Ovary (tissue), 9 donors: ENCODE data around the gene FOXO6. TPM values are rescaled to one million over a fixed set of nuclear protein-coding genes. Genes with fewer than 3 reads are reported as not detected.

Experiments
- DNase-seq, 5 donors: peaks; one replicate each; pipeline ENCODE4 v3.0.0-alpha.2; 2019 to 2020
- H3K27ac ChIP-seq, 2 donors: fragments of 200-600 bp; one replicate each; pipeline versions ENCODE4 v1.5.1 to v1.8.0; 2019 to 2022
- H3K27me3 ChIP-seq: fragments of 200-600 bp; one replicate; pipeline ENCODE4 v1.8.0; 2022
- H3K36me3 ChIP-seq: fragments of 200-600 bp; sonication (generic); one replicate; pipeline ENCODE4 v1.5.1; 2019
- H3K4me1 ChIP-seq: one replicate; pipeline ENCODE4 v1.8.1; 2013; ENCODE audit warnings: mild to moderate bottlenecking, moderate library complexity; ENCODE audit not compliant: insufficient read depth
- H3K4me3 ChIP-seq: fragments of 200-600 bp; sonication (generic); one replicate; pipeline ENCODE4 v1.5.1; 2017
- H3K9me3 ChIP-seq, 2 donors: fragments of 200-600 bp in 1 of 2; sonication (generic) in 1 of 2; one replicate each; pipeline versions ENCODE4 v1.5.1 to v1.8.1; 2013 to 2019; ENCODE audit warnings: mild to moderate bottlenecking in 1 of 2, moderate library complexity in 1 of 2
- EP300 ChIP-seq: sonication (generic); formaldehyde crosslinking; IDR thresholded peaks from one replicate; pipeline ENCODE4 v1.6.1; 2017; ENCODE audit warnings: antibody characterized with exemption
- POLR2A ChIP-seq: fragments of 450-650 bp; IDR thresholded peaks from one replicate; pipeline ENCODE4 v1.6.1; 2017; ENCODE audit warnings: antibody characterized with exemption, mild to moderate bottlenecking, moderate library complexity
- WGBS, 3 donors: extraction: QIAGEN DNeasy Blood & Tissue Kit in 1 of 3; methylation state at CpG; one replicate each; pipeline versions ENCODE4 v1.1.5 to v1.1.7; 2013 to 2017; 5-methylcytosine and 5-hydroxymethylcytosine counted together
- intact Hi-C, 4 donors: fragments of 100-400 bp; cut with DNase I; formaldehyde crosslinking; loops; one replicate each; pipeline versions ENCODE4 v1.11.0 to v1.15.1; 2022 to 2023
- polyA plus RNA-seq, 2 donors: library from polyadenylated mRNA; stranded (reverse); fragments of 200-250 nt in 1 of 2; fragments of 350-450 nt in 1 of 2; fragmentation: Illumina TruSeq in 1 of 2; extraction: RNeasy Lipid Tissue Mini Kit (QIAGEN cat#74804) in 1 of 2; gene quantifications; one replicate each; pipeline ENCODE4 v1.2.3, GENCODE V29; 2013 to 2014
- total RNA-seq, 7 donors: library from RNA; depleted of rRNA in 2 of 7; stranded (reverse); fragments of >200 nt in 2 of 7; fragmentation: NEBNext Ultra II Directional in 3 of 7; extraction: Animal tissue kit (Norgen Biotek cat#: 25700) in 3 of 7; gene quantifications; one replicate each; pipeline versions ENCODE4 v1.1.0 to v1.2.4, GENCODE V29; 2016 to 2023
- TF ChIP-seq, protein P1 (sequence below), 3 donors: fragments of 450-650 bp in 2 of 3; fragments of 200-600 bp in 1 of 3; IDR thresholded peaks; one replicate each; pipeline versions ENCODE4 v1.5.1 to v1.8.0; 2016 to 2022; ENCODE audit warnings: antibody characterized with exemption in 3 of 3, mild to moderate bottlenecking in 1 of 3
- donor health status: DM: no; HTN: no; CAD: no; lungs with moderate emphysema.
- donor health status: DM: no; HTN: no; CAD: no.
- donor health status: Bipolar disorder and iron deficiency.
- donor health status: DM: yes; HTN: yes; CAD: no.
- donor health status: DM: no; HTN: no; CAD: no.
- donor health status: DM: yes; HTN: yes; CAD: no.

The FOXO6 gene
- total and polyA plus RNA-seq, 9 donors, result 0.90 to 18.9 (median 6.1) TPM

DNA sequence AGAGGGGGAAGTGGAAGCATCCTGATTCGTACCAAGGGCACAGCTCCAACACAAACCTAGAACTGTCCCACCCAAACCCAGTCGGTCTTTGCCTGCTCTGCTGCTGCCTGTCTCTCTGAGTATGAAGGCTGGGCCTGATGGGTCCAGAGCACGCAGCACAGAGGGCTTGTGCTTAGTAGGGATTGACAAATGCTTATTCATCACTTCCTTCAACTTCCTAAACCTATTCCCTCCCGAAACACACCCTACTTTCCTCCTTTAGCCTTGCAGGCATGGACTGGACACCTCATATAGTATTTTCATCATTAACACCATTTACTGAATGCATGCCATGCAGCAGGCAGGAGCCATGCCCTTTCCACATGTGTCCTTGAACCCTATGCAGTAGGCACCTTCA lies 31.3 kb downstream of the FOXO6 start:
- Histone ChIP-seq H3K4me3 (no peak overlapping the region), H3K9me3 (no peaks in the 10 kb centered on the region), H3K36me3 (no peaks in the 10 kb centered on the region), H3K4me1 (peaks cover 13% of the 10 kb centered on the region), H3K27ac (no peak overlapping the region), H3K27me3 (no peaks in the 10 kb centered on the region)
- no peak for TF ChIP-seq POLR2A
- TF ChIP-seq, protein P1, sequence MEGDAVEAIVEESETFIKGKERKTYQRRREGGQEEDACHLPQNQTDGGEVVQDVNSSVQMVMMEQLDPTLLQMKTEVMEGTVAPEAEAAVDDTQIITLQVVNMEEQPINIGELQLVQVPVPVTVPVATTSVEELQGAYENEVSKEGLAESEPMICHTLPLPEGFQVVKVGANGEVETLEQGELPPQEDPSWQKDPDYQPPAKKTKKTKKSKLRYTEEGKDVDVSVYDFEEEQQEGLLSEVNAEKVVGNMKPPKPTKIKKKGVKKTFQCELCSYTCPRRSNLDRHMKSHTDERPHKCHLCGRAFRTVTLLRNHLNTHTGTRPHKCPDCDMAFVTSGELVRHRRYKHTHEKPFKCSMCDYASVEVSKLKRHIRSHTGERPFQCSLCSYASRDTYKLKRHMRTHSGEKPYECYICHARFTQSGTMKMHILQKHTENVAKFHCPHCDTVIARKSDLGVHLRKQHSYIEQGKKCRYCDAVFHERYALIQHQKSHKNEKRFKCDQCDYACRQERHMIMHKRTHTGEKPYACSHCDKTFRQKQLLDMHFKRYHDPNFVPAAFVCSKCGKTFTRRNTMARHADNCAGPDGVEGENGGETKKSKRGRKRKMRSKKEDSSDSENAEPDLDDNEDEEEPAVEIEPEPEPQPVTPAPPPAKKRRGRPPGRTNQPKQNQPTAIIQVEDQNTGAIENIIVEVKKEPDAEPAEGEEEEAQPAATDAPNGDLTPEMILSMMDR (IDR thresholded peaks at IDR 0.05), result no peak
- TF ChIP-seq EP300, result no peak
- DNase-seq, result no peak
- 70 to 81% (median 77%) methylated on average over 4 of the region's 4 CpGs for WGBS, 3 donors
- intact Hi-C loops, result no loop called here

GRCh38 chr1:41393716-41394368 lies 32.6 kb downstream of the FOXO6 start:
- Histone ChIP-seq H3K36me3 (no peaks in the 10 kb centered on the region), H3K27me3 (no peaks in the 10 kb centered on the region), H3K9me3 (no peaks in the 10 kb centered on the region), H3K27ac (no peak overlapping the region), H3K4me1 (peaks cover 2% of the 10 kb centered on the region), H3K4me3 (no peak overlapping the region)
- DNase-seq, result no peak
- WGBS, 3 donors, result 79 to 85% (median 83%) methylated on average over 6 of the region's 6 CpGs
- intact Hi-C loops, result no loop called here
- TF ChIP-seq EP300 (no peak), POLR2A (no peak)
- TF ChIP-seq, protein P1 (IDR thresholded peaks at IDR 0.05), result no peak

- TF ChIP-seq, protein P1 (IDR thresholded peaks at IDR 0.05), result no peak
- TF ChIP-seq EP300 (no peak), POLR2A (no peak)
- Histone ChIP-seq H3K36me3 (no peaks in the 10 kb centered on the region), H3K9me3 (no peaks in the 10 kb centered on the region), H3K4me3 (no peak overlapping the region), H3K27me3 (no peaks in the 10 kb centered on the region), H3K4me1 (peaks cover 2% of the 10 kb centered on the region), H3K27ac (no peak overlapping the region)
- DNase-seq, result no peak
- intact Hi-C loops, result no loop called here
- WGBS, 3 donors, result 74 to 78% (median 77%) methylated on average over 10 of the region's 10 CpGs
Observed at GRCh38 chr1:41394369-41394744, 33.1 kb downstream of the FOXO6 start.

DNA sequence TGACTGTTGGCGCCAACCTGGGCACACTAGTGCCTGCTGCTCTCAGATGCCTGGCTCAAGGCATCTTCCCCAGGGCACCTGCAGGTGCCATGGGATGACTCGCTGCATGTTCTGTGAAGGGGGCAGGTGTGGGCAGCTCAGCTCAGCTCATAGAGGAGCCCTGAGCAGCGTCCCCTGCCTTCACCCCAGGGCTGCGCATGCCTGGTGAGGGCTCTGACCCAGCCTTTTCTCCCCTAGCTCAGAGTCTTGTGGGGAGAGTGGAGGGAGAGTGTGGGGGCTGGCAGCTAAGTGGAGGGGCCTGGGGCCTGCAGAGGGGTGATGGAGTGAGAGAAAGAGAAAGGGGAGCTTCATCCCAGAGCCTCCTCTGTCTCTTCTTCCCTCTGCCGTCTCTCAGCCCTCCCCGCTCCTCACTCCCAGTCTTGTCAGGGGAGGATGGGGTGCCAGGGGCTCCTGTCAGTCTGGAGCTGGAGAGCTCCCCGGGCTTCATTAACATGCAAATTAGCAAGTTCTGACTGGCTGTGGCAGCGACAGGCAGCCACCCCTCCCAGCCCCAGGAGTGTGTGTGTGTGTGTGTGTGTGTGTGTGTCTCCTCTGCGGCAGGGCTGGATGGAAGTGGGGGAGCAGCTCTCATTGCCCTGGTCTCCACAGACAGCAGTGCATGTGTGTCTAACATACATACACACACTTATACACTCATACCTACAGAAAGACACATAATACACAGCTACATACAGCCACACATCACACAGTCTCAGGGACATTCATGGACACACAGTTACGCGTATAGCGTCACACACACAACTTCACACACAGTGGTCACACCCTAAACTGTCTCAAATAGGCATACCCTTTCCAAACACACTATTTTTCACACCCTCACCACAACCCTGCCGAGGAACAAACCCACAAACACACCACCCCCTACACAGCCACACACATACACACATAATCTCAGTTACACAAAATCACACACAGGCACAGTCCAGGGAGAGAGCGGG lies 34.0 kb downstream of the FOXO6 start:
- DNase-seq, result no peak
- intact Hi-C loops, result no loop called here
- H3K4me3 ChIP-seq, result no peak overlapping the region

More for the DNA sequence above, 34.0 kb downstream of the FOXO6 start:
- TF ChIP-seq EP300 (no peak), POLR2A (no peak)
- TF ChIP-seq, protein P1 (IDR thresholded peaks at IDR 0.05), result no peak
- WGBS, 3 donors, result 61 to 63% (median 63%) methylated on average over 12 to 14 of the region's 14 CpGs
- no peaks in the 10 kb centered on the region for H3K9me3 ChIP-seq
- H3K27ac ChIP-seq, result no peak overlapping the region
- H3K27me3 ChIP-seq, result no peaks in the 10 kb centered on the region
- H3K4me1 ChIP-seq, result peaks cover 2% of the 10 kb centered on the region
- H3K36me3 ChIP-seq, result no peaks in the 10 kb centered on the region
